ENCODE results near the gene VIPAS39.

Gene VIPAS39

DNA sequence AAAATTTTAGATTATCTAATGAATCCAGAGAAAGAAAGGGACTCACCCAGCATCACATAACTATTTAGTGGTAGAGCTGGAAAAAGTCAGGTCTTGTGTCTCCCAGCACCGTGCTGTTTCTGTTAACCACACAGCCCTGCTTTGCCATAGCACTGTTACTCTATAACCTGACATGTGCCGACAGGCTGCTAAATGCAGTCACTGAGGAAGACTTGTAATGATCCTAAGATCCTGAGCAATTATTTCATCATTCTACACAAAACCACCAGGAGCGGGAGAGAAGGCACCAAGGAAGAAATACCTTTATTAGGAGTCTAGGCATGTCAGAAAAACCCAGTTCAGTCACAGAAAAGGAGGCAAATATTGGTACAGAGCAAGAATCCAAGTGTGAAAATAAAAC lies 31.0 kb downstream of the VIPAS39 start:
- Histone ChIP-seq H3K9me2 (replicated peaks; ENCODE audit: insufficient read depth, low read length) (no peaks in the 10 kb centered on the region), H3K36me3 (ENCODE audit: low read length) (peaks cover 5% of the 10 kb centered on the region; the same call in 1 of the 2 replicates), H3K4me3 (ENCODE audit: insufficient read depth, low read length, poor library complexity, severe bottlenecking) (no peak overlapping the region), H3K27me3 (ENCODE audit: low read length) (no peaks in the 10 kb centered on the region), H3K9me3 (ENCODE audit: insufficient read depth, low read length) (no peaks in the 10 kb centered on the region), H3K79me2 (ENCODE audit: insufficient read depth, low read length) (no peaks in the 10 kb centered on the region), H3F3A (ENCODE audit: insufficient read depth) (no peaks in the 10 kb centered on the region), H2AFZ (ENCODE audit: low read depth, low read length, severe bottlenecking) (no peak overlapping the region), H3K4me2 (ENCODE audit: low read depth, low read length, poor library complexity, severe bottlenecking) (no peak overlapping the region), H4K20me1 (ENCODE audit: low read depth, low read length) (no peaks in the 10 kb centered on the region), H3K27ac (ENCODE audit: low read depth, low read length) (no peak overlapping the region), H3K9ac (ENCODE audit: low read length) (no peak overlapping the region)
- TF ChIP-seq EZH2phosphoT487 (conservative IDR thresholded peaks at IDR 0.05; ENCODE audit: low read length): no peak
- TF ChIP-seq, protein P1, sequence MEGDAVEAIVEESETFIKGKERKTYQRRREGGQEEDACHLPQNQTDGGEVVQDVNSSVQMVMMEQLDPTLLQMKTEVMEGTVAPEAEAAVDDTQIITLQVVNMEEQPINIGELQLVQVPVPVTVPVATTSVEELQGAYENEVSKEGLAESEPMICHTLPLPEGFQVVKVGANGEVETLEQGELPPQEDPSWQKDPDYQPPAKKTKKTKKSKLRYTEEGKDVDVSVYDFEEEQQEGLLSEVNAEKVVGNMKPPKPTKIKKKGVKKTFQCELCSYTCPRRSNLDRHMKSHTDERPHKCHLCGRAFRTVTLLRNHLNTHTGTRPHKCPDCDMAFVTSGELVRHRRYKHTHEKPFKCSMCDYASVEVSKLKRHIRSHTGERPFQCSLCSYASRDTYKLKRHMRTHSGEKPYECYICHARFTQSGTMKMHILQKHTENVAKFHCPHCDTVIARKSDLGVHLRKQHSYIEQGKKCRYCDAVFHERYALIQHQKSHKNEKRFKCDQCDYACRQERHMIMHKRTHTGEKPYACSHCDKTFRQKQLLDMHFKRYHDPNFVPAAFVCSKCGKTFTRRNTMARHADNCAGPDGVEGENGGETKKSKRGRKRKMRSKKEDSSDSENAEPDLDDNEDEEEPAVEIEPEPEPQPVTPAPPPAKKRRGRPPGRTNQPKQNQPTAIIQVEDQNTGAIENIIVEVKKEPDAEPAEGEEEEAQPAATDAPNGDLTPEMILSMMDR (IDR thresholded peaks at IDR 0.05; ENCODE audit: insufficient read depth, low read length, poor library complexity, severe bottlenecking): no peak

DNA sequence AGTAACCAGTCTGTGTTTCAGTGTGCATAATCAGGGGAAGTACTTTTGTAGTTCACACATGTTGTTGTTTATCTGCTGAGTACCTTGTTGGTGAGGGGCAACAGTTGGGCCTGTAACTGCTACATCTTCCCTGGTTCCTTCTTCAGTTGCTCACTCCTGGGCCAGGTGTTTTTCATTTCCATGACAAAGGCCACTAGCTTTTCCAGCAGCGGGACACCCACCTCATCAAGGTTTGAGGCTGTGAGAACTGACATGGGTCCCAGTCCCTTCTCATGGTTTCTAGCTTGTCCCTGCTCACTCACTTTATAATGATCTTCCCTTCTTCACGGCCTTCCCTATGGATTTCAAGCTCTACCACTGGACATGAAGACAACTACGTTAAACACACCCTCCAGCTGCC lies 32.5 kb downstream of the VIPAS39 start:
- Histone ChIP-seq H3F3A (ENCODE audit: insufficient read depth) (no peaks in the 10 kb centered on the region), H3K9me3 (ENCODE audit: insufficient read depth, low read length) (no peaks in the 10 kb centered on the region), H3K36me3 (ENCODE audit: low read length) (no peaks in the 10 kb centered on the region), H4K20me1 (ENCODE audit: low read depth, low read length) (no peaks in the 10 kb centered on the region), H3K4me3 (ENCODE audit: insufficient read depth, low read length, poor library complexity, severe bottlenecking) (no peak overlapping the region), H3K9ac (ENCODE audit: low read length) (no peak overlapping the region), H3K27me3 (ENCODE audit: low read length) (no peaks in the 10 kb centered on the region), H3K4me2 (ENCODE audit: low read depth, low read length, poor library complexity, severe bottlenecking) (no peak overlapping the region), H3K9me2 (replicated peaks; ENCODE audit: insufficient read depth, low read length) (no peaks in the 10 kb centered on the region), H3K79me2 (ENCODE audit: insufficient read depth, low read length) (no peaks in the 10 kb centered on the region), H3K27ac (ENCODE audit: low read depth, low read length) (no peak overlapping the region), H2AFZ (ENCODE audit: low read depth, low read length, severe bottlenecking) (no peak overlapping the region)
- no peak for TF ChIP-seq EZH2phosphoT487 (conservative IDR thresholded peaks at IDR 0.05; ENCODE audit: low read length)
- TF ChIP-seq, protein P1 (IDR thresholded peaks at IDR 0.05; ENCODE audit: insufficient read depth, low read length, poor library complexity, severe bottlenecking): no peak

GRCh38 chr14:77423423-77423822 lies 34.0 kb downstream of the VIPAS39 start, which contains the start of gene NOXRED1:
Gene NOXRED1 (minus strand): TSS chr14:77423523. CDS start chr14:77422889, 634 bp downstream.
- H3F3A ChIP-seq (ENCODE audit: insufficient read depth): no peaks in the 10 kb centered on the region
- no peak within 1 kb of the TSS for H3K9ac ChIP-seq (ENCODE audit: low read length)
- H3K27ac ChIP-seq (ENCODE audit: low read depth, low read length): no peak within 1 kb of the TSS
- no peaks in the 10 kb centered on the region for H3K27me3 ChIP-seq (ENCODE audit: low read length)
- no peaks in the 10 kb centered on the region for H3K9me2 ChIP-seq (replicated peaks; ENCODE audit: insufficient read depth, low read length)
- H3K4me2 ChIP-seq (ENCODE audit: low read depth, low read length, poor library complexity, severe bottlenecking): no peak within 1 kb of the TSS
- no peak within 1 kb of the TSS for H2AFZ ChIP-seq (ENCODE audit: low read depth, low read length, severe bottlenecking)
- no peaks in the 10 kb centered on the region for H3K79me2 ChIP-seq (ENCODE audit: insufficient read depth, low read length)
- no peaks in the 10 kb centered on the region for H3K9me3 ChIP-seq (ENCODE audit: insufficient read depth, low read length)
- H3K36me3 ChIP-seq (ENCODE audit: low read length): no peaks in the 10 kb centered on the region
- TF ChIP-seq, protein P1 (IDR thresholded peaks at IDR 0.05; ENCODE audit: insufficient read depth, low read length, poor library complexity, severe bottlenecking): no peak
- TF ChIP-seq EZH2phosphoT487 (conservative IDR thresholded peaks at IDR 0.05; ENCODE audit: low read length): no peak
- H4K20me1 ChIP-seq (ENCODE audit: low read depth, low read length): no peaks in the 10 kb centered on the region
- no peak within 1 kb of the TSS for H3K4me3 ChIP-seq (ENCODE audit: insufficient read depth, low read length, poor library complexity, severe bottlenecking)

All from SU-DHL-6 (cell line).